HepG2 (cell line): ENCODE results near the gene SHROOM1. TPM values are rescaled to one million over a fixed set of nuclear protein-coding genes. Genes with fewer than 3 reads are reported as not detected.

ENCODE experiments used
- ELF1 ChIP-seq: sonication (generic); formaldehyde crosslinking; IDR thresholded peaks from 2 replicates; pipeline ENCODE4 v1.4.0; 2020; ENCODE audit warnings: missing genetic modification reagents
- FOXA3 ChIP-seq: IDR thresholded peaks from 2 replicates; pipeline ENCODE4 v1.6.1; 2016; ENCODE audit warnings: missing genetic modification reagents, missing compliant biosample characterization
- HBP1 ChIP-seq: IDR thresholded peaks from 2 replicates; pipeline ENCODE4 v1.6.1; 2016; ENCODE audit warnings: low read depth, control low read depth
- MBNL3 ChIP-seq: fragments of 250-450 bp; sonication (Bioruptor Pico); conservative IDR thresholded peaks from 2 replicates; pipeline ENCODE4 v1.8.0; 2022; ENCODE audit warnings: mild to moderate bottlenecking, inconsistent platforms
- PAX8 ChIP-seq: sonication (generic); formaldehyde crosslinking; IDR thresholded peaks from 2 replicates; pipeline ENCODE4 v1.8.0; 2022; ENCODE audit warnings: mild to moderate bottlenecking, missing genetic modification reagents, borderline replicate concordance
- PITX1 ChIP-seq: sonication (generic); formaldehyde crosslinking; IDR thresholded peaks from 2 replicates; pipeline ENCODE4 v1.5.1; 2020; ENCODE audit warnings: mild to moderate bottlenecking, missing genetic modification reagents
- PLRG1 ChIP-seq: fragments of 450-650 bp; conservative IDR thresholded peaks from 2 replicates; pipeline ENCODE4 v1.6.1; 2016
- POLR2G ChIP-seq: fragments of 200-400 bp; formaldehyde crosslinking; IDR thresholded peaks from 2 replicates; pipeline ENCODE4 v1.6.1; 2018; ENCODE audit warnings: mild to moderate bottlenecking, low read depth, low read length, moderate library complexity
- RFXAP ChIP-seq: sonication (generic); formaldehyde crosslinking; IDR thresholded peaks from 2 replicates; pipeline ENCODE4 v1.4.0; 2020; ENCODE audit warnings: missing genetic modification reagents, borderline replicate concordance
- SALL1 ChIP-seq: sonication (generic); formaldehyde crosslinking; IDR thresholded peaks from 2 replicates; pipeline ENCODE4 v1.8.0; 2022; ENCODE audit warnings: mild to moderate bottlenecking, missing genetic modification reagents
- SMAD9 ChIP-seq: sonication (generic); formaldehyde crosslinking; IDR thresholded peaks from 2 replicates; pipeline ENCODE4 v1.5.1; 2020; ENCODE audit warnings: mild to moderate bottlenecking, missing genetic modification reagents
- TFE3 ChIP-seq: IDR thresholded peaks from 2 replicates; pipeline ENCODE4 v1.6.1; 2016
- TOE1 ChIP-seq: sonication (generic); formaldehyde crosslinking; IDR thresholded peaks from 2 replicates; pipeline ENCODE4 v1.4.0; 2020; ENCODE audit warnings: mild to moderate bottlenecking, missing genetic modification reagents
- ZNF10 ChIP-seq: sonication (generic); formaldehyde crosslinking; IDR thresholded peaks from 2 replicates; pipeline ENCODE4 v1.4.0; 2020; ENCODE audit warnings: mild to moderate bottlenecking, low read depth, missing genetic modification reagents, borderline replicate concordance
- ZNF17 ChIP-seq: sonication (generic); formaldehyde crosslinking; IDR thresholded peaks from 2 replicates; pipeline ENCODE4 v1.5.0; 2020; ENCODE audit warnings: mild to moderate bottlenecking, missing genetic modification reagents
- ZNF260 ChIP-seq: sonication (generic); formaldehyde crosslinking; IDR thresholded peaks from 2 replicates; pipeline ENCODE4 v1.4.0; 2020; ENCODE audit warnings: missing genetic modification reagents, low read depth, mild to moderate bottlenecking, borderline replicate concordance
- ZNF580 ChIP-seq: IDR thresholded peaks from 2 replicates; pipeline ENCODE4 v1.6.1; 2016; ENCODE audit warnings: low read depth, borderline replicate concordance
- ZNF839 ChIP-seq: sonication (generic); formaldehyde crosslinking; IDR thresholded peaks from 2 replicates; pipeline ENCODE4 v1.4.0; 2020; ENCODE audit warnings: missing genetic modification reagents, mild to moderate bottlenecking, borderline replicate concordance
- ZSCAN31 ChIP-seq: sonication (generic); formaldehyde crosslinking; IDR thresholded peaks from 2 replicates; pipeline ENCODE4 v1.5.0; 2020; ENCODE audit warnings: low read depth, mild to moderate bottlenecking, missing genetic modification reagents
- ZZZ3 ChIP-seq: sonication (generic); formaldehyde crosslinking; IDR thresholded peaks from 2 replicates; pipeline ENCODE4 v1.4.0; 2020; ENCODE audit warnings: missing genetic modification reagents, mild to moderate bottlenecking, borderline replicate concordance
- polyA plus RNA-seq, 8 experiments: library from polyadenylated mRNA; depleted of rRNA in 3 of 8; stranded (reverse) in 7 of 8; unstranded in 1 of 8; fragments of >200 nt; fragmentation: Illumina TruSeq in 4 of 8; extraction: Trizol in 4 of 8; gene quantifications; 2 replicates each; pipeline versions ENCODE4 v1.2.1 to v1.2.3, GENCODE V29; 2011 to 2016; ENCODE audit warnings: low read depth in 4 of 8, missing spikeins in 1 of 8, mixed read lengths in 1 of 8; ENCODE audit not compliant: insufficient read depth in 1 of 8
- total RNA-seq, 5 experiments: library from RNA; depleted of rRNA; stranded (reverse); fragments of >200 nt; fragmentation: Illumina TruSeq; extraction: Trizol; gene quantifications; 2 replicates each; pipeline ENCODE4 v1.2.3, GENCODE V29; 2016; ENCODE audit warnings: low read depth in 1 of 5
- TF ChIP-seq, protein P1 (sequence below): sonication (generic); formaldehyde crosslinking; conservative IDR thresholded peaks from 2 replicates; pipeline ENCODE4 v1.4.0; 2020; ENCODE audit warnings: mild to moderate bottlenecking, missing genetic modification reagents, moderate library complexity
- TF ChIP-seq, protein P2 (sequence below): sonication (generic); formaldehyde crosslinking; IDR thresholded peaks from 2 replicates; pipeline ENCODE4 v1.5.0; 2020; ENCODE audit warnings: missing genetic modification reagents, mild to moderate bottlenecking, borderline replicate concordance

Gene SHROOM1
- total and polyA plus RNA-seq, 2 of the 13 experiments (the other 11 are each of a cell fraction or from before 2014, with no cell fraction given) = 18.2 to 25.7 TPM

- TF ChIP-seq, protein P1, sequence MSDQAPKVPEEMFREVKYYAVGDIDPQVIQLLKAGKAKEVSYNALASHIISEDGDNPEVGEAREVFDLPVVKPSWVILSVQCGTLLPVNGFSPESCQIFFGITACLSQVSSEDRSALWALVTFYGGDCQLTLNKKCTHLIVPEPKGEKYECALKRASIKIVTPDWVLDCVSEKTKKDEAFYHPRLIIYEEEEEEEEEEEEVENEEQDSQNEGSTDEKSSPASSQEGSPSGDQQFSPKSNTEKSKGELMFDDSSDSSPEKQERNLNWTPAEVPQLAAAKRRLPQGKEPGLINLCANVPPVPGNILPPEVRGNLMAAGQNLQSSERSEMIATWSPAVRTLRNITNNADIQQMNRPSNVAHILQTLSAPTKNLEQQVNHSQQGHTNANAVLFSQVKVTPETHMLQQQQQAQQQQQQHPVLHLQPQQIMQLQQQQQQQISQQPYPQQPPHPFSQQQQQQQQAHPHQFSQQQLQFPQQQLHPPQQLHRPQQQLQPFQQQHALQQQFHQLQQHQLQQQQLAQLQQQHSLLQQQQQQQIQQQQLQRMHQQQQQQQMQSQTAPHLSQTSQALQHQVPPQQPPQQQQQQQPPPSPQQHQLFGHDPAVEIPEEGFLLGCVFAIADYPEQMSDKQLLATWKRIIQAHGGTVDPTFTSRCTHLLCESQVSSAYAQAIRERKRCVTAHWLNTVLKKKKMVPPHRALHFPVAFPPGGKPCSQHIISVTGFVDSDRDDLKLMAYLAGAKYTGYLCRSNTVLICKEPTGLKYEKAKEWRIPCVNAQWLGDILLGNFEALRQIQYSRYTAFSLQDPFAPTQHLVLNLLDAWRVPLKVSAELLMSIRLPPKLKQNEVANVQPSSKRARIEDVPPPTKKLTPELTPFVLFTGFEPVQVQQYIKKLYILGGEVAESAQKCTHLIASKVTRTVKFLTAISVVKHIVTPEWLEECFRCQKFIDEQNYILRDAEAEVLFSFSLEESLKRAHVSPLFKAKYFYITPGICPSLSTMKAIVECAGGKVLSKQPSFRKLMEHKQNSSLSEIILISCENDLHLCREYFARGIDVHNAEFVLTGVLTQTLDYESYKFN (CRISPR knock-in tag) = peak; percentile 87
- TF ChIP-seq ZNF580 (CRISPR knock-in tag) (no peak), ZZZ3 (CRISPR knock-in tag) (no peak), TOE1 (no peak), ELF1 (CRISPR knock-in tag) (peak; percentile 71; the same call in 1 of the 2 replicates), PAX8 (CRISPR knock-in tag) (no peak; the same call in 1 of the 2 replicates), HBP1 (peak; percentile 83; the same call in 1 of the 2 replicates), MBNL3 (CRISPR knock-in tag) (no peak), ZNF839 (CRISPR knock-in tag) (no peak), ZSCAN31 (CRISPR knock-in tag) (peak; percentile 83), TFE3 (CRISPR knock-in tag) (peak; percentile 11; the same call in 1 of the 2 replicates), FOXA3 (CRISPR knock-in tag) (0 out of 2 replicates have a peak, but pooled peaks have one; percentile 37), ZNF17 (CRISPR knock-in tag) (no peak), PITX1 (CRISPR knock-in tag) (peak; percentile 84), ZNF10 (CRISPR knock-in tag) (no peak), PLRG1 (no peak), ZNF260 (0 out of 2 replicates have a peak, but pooled peaks have one; percentile 8), SMAD9 (CRISPR knock-in tag) (no peak), POLR2G (peak; percentile 91), SALL1 (peak; percentile 87), RFXAP (CRISPR knock-in tag) (peak; percentile 95)
- TF ChIP-seq, protein P2, sequence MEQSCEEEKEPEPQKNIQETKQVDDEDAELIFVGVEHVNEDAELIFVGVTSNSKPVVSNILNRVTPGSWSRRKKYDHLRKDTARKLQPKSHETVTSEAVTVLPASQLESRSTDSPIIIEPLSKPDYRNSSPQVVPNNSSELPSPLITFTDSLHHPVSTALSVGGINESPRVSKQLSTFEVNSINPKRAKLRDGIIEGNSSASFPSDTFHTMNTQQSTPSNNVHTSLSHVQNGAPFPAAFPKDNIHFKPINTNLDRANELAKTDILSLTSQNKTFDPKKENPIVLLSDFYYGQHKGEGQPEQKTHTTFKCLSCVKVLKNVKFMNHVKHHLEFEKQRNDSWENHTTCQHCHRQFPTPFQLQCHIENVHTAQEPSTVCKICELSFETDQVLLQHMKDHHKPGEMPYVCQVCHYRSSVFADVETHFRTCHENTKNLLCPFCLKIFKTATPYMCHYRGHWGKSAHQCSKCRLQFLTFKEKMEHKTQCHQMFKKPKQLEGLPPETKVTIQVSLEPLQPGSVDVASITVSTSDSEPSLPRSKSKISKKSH (CRISPR knock-in tag) = 0 out of 2 replicates have a peak, but pooled peaks have one; percentile 28
Measured at GRCh38 chr5:132866342-132867045, 36.0 kb upstream of the SHROOM1 start, which contains the start of the genes GDF9 and UQCRQ (continued).
